H9 (cell line): Measurements from ENCODE around the gene LYZL4. TPM values are rescaled to one million over a fixed set of nuclear protein-coding genes. Genes with fewer than 3 reads are reported as not detected.

Source experiments
- DNase-seq: peaks from one replicate; pipeline ENCODE4 v3.0.0-alpha.2; 2017
- H2AFZ ChIP-seq: one replicate; pipeline ENCODE4 v1.6.1; 2013; ENCODE audit warnings: mild to moderate bottlenecking, low read length, control low read depth, moderate library complexity
- H2AK5ac ChIP-seq: 2 replicates; pipeline ENCODE4 v1.6.1; 2013; ENCODE audit warnings: low read length, control low read depth, mixed read lengths; ENCODE audit not compliant: insufficient read length
- H2BK120ac ChIP-seq: one replicate; pipeline ENCODE4 v1.6.1; 2013; ENCODE audit warnings: low read depth, mild to moderate bottlenecking, low read length, control low read depth, inconsistent platforms; ENCODE audit not compliant: poor library complexity, severe bottlenecking
- H2BK12ac ChIP-seq: 2 replicates; pipeline ENCODE4 v1.6.1; 2013; ENCODE audit warnings: low read length, control low read depth, mixed read lengths, low read depth; ENCODE audit not compliant: insufficient read length
- H2BK15ac ChIP-seq: 2 replicates; pipeline ENCODE4 v1.6.1; 2013; ENCODE audit warnings: low read depth, low read length, control low read depth
- H2BK20ac ChIP-seq: one replicate; pipeline ENCODE4 v1.6.1; 2013; ENCODE audit warnings: low read depth, mild to moderate bottlenecking, low read length, control low read depth, inconsistent platforms; ENCODE audit not compliant: poor library complexity, severe bottlenecking
- H2BK5ac ChIP-seq: 2 replicates; pipeline ENCODE4 v1.6.1; 2013; ENCODE audit warnings: low read length, control low read depth, mixed read lengths; ENCODE audit not compliant: insufficient read length
- H3K14ac ChIP-seq: 2 replicates; pipeline ENCODE4 v1.6.1; 2013; ENCODE audit warnings: low read length, control low read depth; ENCODE audit not compliant: insufficient read depth
- H3K18ac ChIP-seq: 2 replicates; pipeline ENCODE4 v1.6.1; 2013; ENCODE audit warnings: low read depth, mild to moderate bottlenecking, mixed read lengths, low read length, control low read depth; ENCODE audit not compliant: insufficient read length
- H3K23ac ChIP-seq: 2 replicates; pipeline ENCODE4 v1.6.1; 2013; ENCODE audit warnings: low read length, control low read depth, mixed read lengths, low read depth; ENCODE audit not compliant: insufficient read length
- H3K23me2 ChIP-seq: 2 replicates; pipeline ENCODE4 v1.6.1; 2013; ENCODE audit warnings: low read depth, mild to moderate bottlenecking, mixed read lengths, low read length, control low read depth; ENCODE audit not compliant: insufficient read length, poor library complexity, severe bottlenecking
- H3K27ac ChIP-seq: 2 replicates; pipeline ENCODE4 v1.5.1; 2013; ENCODE audit warnings: low read length, control low read depth, mixed read lengths, low read depth; ENCODE audit not compliant: insufficient read length
- H3K27me3 ChIP-seq: 2 replicates; pipeline ENCODE4 v1.6.1; 2013; ENCODE audit warnings: low read length, control low read depth, inconsistent platforms; ENCODE audit not compliant: insufficient read depth
- H3K4ac ChIP-seq: 2 replicates; pipeline ENCODE4 v1.6.1; 2013; ENCODE audit warnings: low read depth, mild to moderate bottlenecking, control low read depth, inconsistent platforms, low read length, moderate library complexity
- H3K4me1 ChIP-seq: 2 replicates; pipeline ENCODE4 v1.6.1; 2013; ENCODE audit warnings: low read length, control low read depth, inconsistent platforms; ENCODE audit not compliant: insufficient read depth
- H3K4me2 ChIP-seq: 2 replicates; pipeline ENCODE4 v1.6.1; 2013; ENCODE audit warnings: low read length, control low read depth, mixed read lengths; ENCODE audit not compliant: insufficient read length, insufficient read depth
- H3K56ac ChIP-seq: 2 replicates; pipeline ENCODE4 v1.6.1; 2013; ENCODE audit warnings: low read depth, mild to moderate bottlenecking, mixed read lengths, low read length, control low read depth; ENCODE audit not compliant: insufficient read length
- H3K79me1 ChIP-seq: 2 replicates; pipeline ENCODE4 v1.6.1; 2013; ENCODE audit warnings: low read depth, mild to moderate bottlenecking, moderate library complexity, low read length, control low read depth, inconsistent platforms; ENCODE audit not compliant: insufficient read depth, poor library complexity, severe bottlenecking
- H3K79me2 ChIP-seq: 2 replicates; pipeline ENCODE4 v1.6.1; 2013; ENCODE audit warnings: low read length, control low read depth, inconsistent platforms; ENCODE audit not compliant: insufficient read depth
- H3K9ac ChIP-seq: 2 replicates; pipeline ENCODE4 v1.6.1; 2013; ENCODE audit warnings: low read length, control low read depth, mixed read lengths; ENCODE audit not compliant: insufficient read length; ENCODE audit errors: extremely low read depth
- H3K9me3 ChIP-seq: one replicate; pipeline ENCODE4 v1.6.1; 2013; ENCODE audit warnings: low read depth, low read length, inconsistent platforms; ENCODE audit not compliant: control insufficient read depth
- H3T11ph ChIP-seq: one replicate; pipeline ENCODE4 v1.6.1; 2013; ENCODE audit warnings: mild to moderate bottlenecking, low read length, control low read depth, inconsistent platforms
- H4K20me1 ChIP-seq: one replicate; pipeline ENCODE4 v1.6.1; 2013; ENCODE audit not compliant: control insufficient read depth, insufficient read length, insufficient read depth
- H4K5ac ChIP-seq: 2 replicates; pipeline ENCODE4 v1.6.1; 2013; ENCODE audit warnings: low read depth, mild to moderate bottlenecking, mixed read lengths, low read length, control low read depth; ENCODE audit not compliant: insufficient read length
- H4K8ac ChIP-seq: replicated peaks from 2 replicates; pipeline ENCODE4 v1.6.1; 2013; ENCODE audit warnings: low read length, control low read depth, mixed read lengths, low read depth; ENCODE audit not compliant: insufficient read length
- H4K91ac ChIP-seq: 2 replicates; pipeline ENCODE4 v1.6.1; 2013; ENCODE audit warnings: low read depth, mild to moderate bottlenecking, moderate library complexity, mixed read lengths, low read length, control low read depth; ENCODE audit not compliant: insufficient read length
- H3K27ac Mint-ChIP-seq, 3 experiments: 2 replicates in 2 of 3; 3 replicates in 1 of 3; pipeline ENCODE4 v1.8.0; 2020 to 2021; ENCODE audit warnings: mixed read lengths in 3 of 3, mild to moderate bottlenecking in 1 of 3, moderate library complexity in 1 of 3
- H3K27me3 Mint-ChIP-seq: 2 replicates; pipeline ENCODE4 v1.8.0; 2021; ENCODE audit warnings: low read depth, mild to moderate bottlenecking, moderate library complexity, mixed read lengths
- H3K36me3 Mint-ChIP-seq, 3 experiments: 2 replicates in 2 of 3; 3 replicates in 1 of 3; pipeline ENCODE4 v1.8.0; 2020 to 2021; ENCODE audit warnings: low read depth in 3 of 3, mixed read lengths in 3 of 3; ENCODE audit not compliant: insufficient read depth in 1 of 3
- H3K4me1 Mint-ChIP-seq, 2 experiments: 2 replicates each; pipeline ENCODE4 v1.8.0; 2020; ENCODE audit warnings: mixed read lengths in 2 of 2
- H3K4me3 Mint-ChIP-seq, 2 experiments: 2 replicates in 1 of 2; 3 replicates in 1 of 2; pipeline ENCODE4 v1.8.0; 2020 to 2021; ENCODE audit warnings: mild to moderate bottlenecking in 2 of 2, mixed read lengths in 2 of 2, moderate library complexity in 1 of 2
- H3K9me3 Mint-ChIP-seq, 2 experiments: 2 replicates in 1 of 2; 3 replicates in 1 of 2; pipeline ENCODE4 v1.8.0; 2020; ENCODE audit warnings: mild to moderate bottlenecking in 2 of 2, mixed read lengths in 2 of 2, moderate library complexity in 1 of 2
- CTCF ChIP-seq: fragments of 200-600 bp; sonication (generic); conservative IDR thresholded peaks from 3 replicates; pipeline ENCODE4 v1.8.0; 2021; ENCODE audit warnings: antibody characterized with exemption, mild to moderate bottlenecking
- total RNA-seq: library from RNA; stranded (reverse); gene quantifications from 2 replicates; pipeline ENCODE4 v1.2.1, GENCODE V29; 2021

Gene LYZL4
- total RNA-seq, 1 experiment from 2014 or later: not detected

DNA sequence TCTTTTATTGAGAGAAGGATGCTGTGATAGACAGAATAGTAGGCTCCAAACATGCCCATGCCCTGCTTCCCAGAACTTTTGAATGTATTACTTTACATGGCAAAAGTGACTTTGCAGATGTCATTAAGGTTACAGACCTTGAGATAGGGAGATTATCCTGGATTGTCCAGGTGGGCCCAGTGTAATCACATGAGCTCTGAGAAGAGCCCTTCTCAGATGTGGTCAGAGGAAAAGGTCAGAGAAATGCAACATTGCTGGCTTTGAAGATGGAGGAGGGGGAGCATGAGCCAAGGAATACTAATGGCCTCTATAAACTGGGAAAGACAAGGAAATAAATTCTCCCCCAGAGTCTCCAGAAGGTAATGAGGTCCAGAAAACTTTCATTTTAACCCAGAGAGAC lies 45.8 kb upstream of the LYZL4 start:
- no peaks in the 10 kb centered on the region for H3K27me3 ChIP-seq
- no peak overlapping the region for H2AK5ac ChIP-seq
- no peak overlapping the region for H4K5ac ChIP-seq
- H3K4me3 Mint-ChIP-seq: no peak overlapping the region
- H3K9me3 ChIP-seq: no peaks in the 10 kb centered on the region
- no peak overlapping the region for H3T11ph ChIP-seq
- peaks cover 0 to 3% of the 10 kb centered on the region in 2 experiments; a peak in 2 of 4 replicates for H3K4me1 Mint-ChIP-seq
- no peak overlapping the region for H3K56ac ChIP-seq
- H3K14ac ChIP-seq: no peak overlapping the region
- DNase-seq: no peak
- H3K27me3 Mint-ChIP-seq: peaks cover 15% of the 10 kb centered on the region
- no peaks in the 10 kb centered on the region for H3K79me1 ChIP-seq
- H3K23me2 ChIP-seq: no peaks in the 10 kb centered on the region
- no peak overlapping the region for H2BK5ac ChIP-seq
- H3K4me1 ChIP-seq: peaks cover 3% of the 10 kb centered on the region; the same call in 1 of the 2 replicates
- H2BK20ac ChIP-seq: no peak overlapping the region
- H3K27ac ChIP-seq: no peak overlapping the region
- H3K23ac ChIP-seq: no peak overlapping the region
- H3K4me2 ChIP-seq: no peak overlapping the region
- no peaks in the 10 kb centered on the region for H4K20me1 ChIP-seq
- no peak overlapping the region for H3K4ac ChIP-seq
- H3K36me3 Mint-ChIP-seq: no peaks in the 10 kb centered on the region
- H2AFZ ChIP-seq: no peak overlapping the region
- no peak for TF ChIP-seq CTCF
- no peak overlapping the region for H2BK12ac ChIP-seq
- no peaks in the 10 kb centered on the region for H3K79me2 ChIP-seq
- H2BK15ac ChIP-seq: no peak overlapping the region
- H3K9ac ChIP-seq: no peak overlapping the region
- no peaks in the 10 kb centered on the region for H3K9me3 Mint-ChIP-seq
- H3K18ac ChIP-seq: no peak overlapping the region
- H4K91ac ChIP-seq: no peak overlapping the region
- H2BK120ac ChIP-seq: no peak overlapping the region
- H4K8ac ChIP-seq: no peak overlapping the region
- H3K27ac Mint-ChIP-seq: no peak overlapping the region
